H9 (cell line): ENCODE data around the gene AKAP12. TPM values are rescaled to one million over a fixed set of nuclear protein-coding genes. Genes with fewer than 3 reads are reported as not detected.

Source experiments
- DNase-seq: peaks from one replicate; pipeline ENCODE4 v3.0.0-alpha.2; 2017
- H2AFZ ChIP-seq: one replicate; pipeline ENCODE4 v1.6.1; 2013; ENCODE audit warnings: mild to moderate bottlenecking, low read length, control low read depth, moderate library complexity
- H2AK5ac ChIP-seq: 2 replicates; pipeline ENCODE4 v1.6.1; 2013; ENCODE audit warnings: low read length, control low read depth, mixed read lengths; ENCODE audit not compliant: insufficient read length
- H2BK120ac ChIP-seq: one replicate; pipeline ENCODE4 v1.6.1; 2013; ENCODE audit warnings: low read depth, mild to moderate bottlenecking, low read length, control low read depth, inconsistent platforms; ENCODE audit not compliant: poor library complexity, severe bottlenecking
- H2BK12ac ChIP-seq: 2 replicates; pipeline ENCODE4 v1.6.1; 2013; ENCODE audit warnings: low read length, control low read depth, mixed read lengths, low read depth; ENCODE audit not compliant: insufficient read length
- H2BK15ac ChIP-seq: 2 replicates; pipeline ENCODE4 v1.6.1; 2013; ENCODE audit warnings: low read depth, low read length, control low read depth
- H2BK20ac ChIP-seq: one replicate; pipeline ENCODE4 v1.6.1; 2013; ENCODE audit warnings: low read depth, mild to moderate bottlenecking, low read length, control low read depth, inconsistent platforms; ENCODE audit not compliant: poor library complexity, severe bottlenecking
- H2BK5ac ChIP-seq: 2 replicates; pipeline ENCODE4 v1.6.1; 2013; ENCODE audit warnings: low read length, control low read depth, mixed read lengths; ENCODE audit not compliant: insufficient read length
- H3K14ac ChIP-seq: 2 replicates; pipeline ENCODE4 v1.6.1; 2013; ENCODE audit warnings: low read length, control low read depth; ENCODE audit not compliant: insufficient read depth
- H3K18ac ChIP-seq: 2 replicates; pipeline ENCODE4 v1.6.1; 2013; ENCODE audit warnings: low read depth, mild to moderate bottlenecking, mixed read lengths, low read length, control low read depth; ENCODE audit not compliant: insufficient read length
- H3K23ac ChIP-seq: 2 replicates; pipeline ENCODE4 v1.6.1; 2013; ENCODE audit warnings: low read length, control low read depth, mixed read lengths, low read depth; ENCODE audit not compliant: insufficient read length
- H3K23me2 ChIP-seq: 2 replicates; pipeline ENCODE4 v1.6.1; 2013; ENCODE audit warnings: low read depth, mild to moderate bottlenecking, mixed read lengths, low read length, control low read depth; ENCODE audit not compliant: insufficient read length, poor library complexity, severe bottlenecking
- H3K27ac ChIP-seq: 2 replicates; pipeline ENCODE4 v1.5.1; 2013; ENCODE audit warnings: low read length, control low read depth, mixed read lengths, low read depth; ENCODE audit not compliant: insufficient read length
- H3K27me3 ChIP-seq: 2 replicates; pipeline ENCODE4 v1.6.1; 2013; ENCODE audit warnings: low read length, control low read depth, inconsistent platforms; ENCODE audit not compliant: insufficient read depth
- H3K4ac ChIP-seq: 2 replicates; pipeline ENCODE4 v1.6.1; 2013; ENCODE audit warnings: low read depth, mild to moderate bottlenecking, control low read depth, inconsistent platforms, low read length, moderate library complexity
- H3K4me1 ChIP-seq: 2 replicates; pipeline ENCODE4 v1.6.1; 2013; ENCODE audit warnings: low read length, control low read depth, inconsistent platforms; ENCODE audit not compliant: insufficient read depth
- H3K4me2 ChIP-seq: 2 replicates; pipeline ENCODE4 v1.6.1; 2013; ENCODE audit warnings: low read length, control low read depth, mixed read lengths; ENCODE audit not compliant: insufficient read length, insufficient read depth
- H3K56ac ChIP-seq: 2 replicates; pipeline ENCODE4 v1.6.1; 2013; ENCODE audit warnings: low read depth, mild to moderate bottlenecking, mixed read lengths, low read length, control low read depth; ENCODE audit not compliant: insufficient read length
- H3K79me1 ChIP-seq: 2 replicates; pipeline ENCODE4 v1.6.1; 2013; ENCODE audit warnings: low read depth, mild to moderate bottlenecking, moderate library complexity, low read length, control low read depth, inconsistent platforms; ENCODE audit not compliant: insufficient read depth, poor library complexity, severe bottlenecking
- H3K79me2 ChIP-seq: 2 replicates; pipeline ENCODE4 v1.6.1; 2013; ENCODE audit warnings: low read length, control low read depth, inconsistent platforms; ENCODE audit not compliant: insufficient read depth
- H3K9ac ChIP-seq: 2 replicates; pipeline ENCODE4 v1.6.1; 2013; ENCODE audit warnings: low read length, control low read depth, mixed read lengths; ENCODE audit not compliant: insufficient read length; ENCODE audit errors: extremely low read depth
- H3K9me3 ChIP-seq: one replicate; pipeline ENCODE4 v1.6.1; 2013; ENCODE audit warnings: low read depth, low read length, inconsistent platforms; ENCODE audit not compliant: control insufficient read depth
- H3T11ph ChIP-seq: one replicate; pipeline ENCODE4 v1.6.1; 2013; ENCODE audit warnings: mild to moderate bottlenecking, low read length, control low read depth, inconsistent platforms
- H4K20me1 ChIP-seq: one replicate; pipeline ENCODE4 v1.6.1; 2013; ENCODE audit not compliant: control insufficient read depth, insufficient read length, insufficient read depth
- H4K5ac ChIP-seq: 2 replicates; pipeline ENCODE4 v1.6.1; 2013; ENCODE audit warnings: low read depth, mild to moderate bottlenecking, mixed read lengths, low read length, control low read depth; ENCODE audit not compliant: insufficient read length
- H4K8ac ChIP-seq: replicated peaks from 2 replicates; pipeline ENCODE4 v1.6.1; 2013; ENCODE audit warnings: low read length, control low read depth, mixed read lengths, low read depth; ENCODE audit not compliant: insufficient read length
- H4K91ac ChIP-seq: 2 replicates; pipeline ENCODE4 v1.6.1; 2013; ENCODE audit warnings: low read depth, mild to moderate bottlenecking, moderate library complexity, mixed read lengths, low read length, control low read depth; ENCODE audit not compliant: insufficient read length
- H3K27ac Mint-ChIP-seq, 3 experiments: 2 replicates in 2 of 3; 3 replicates in 1 of 3; pipeline ENCODE4 v1.8.0; 2020 to 2021; ENCODE audit warnings: mixed read lengths in 3 of 3, mild to moderate bottlenecking in 1 of 3, moderate library complexity in 1 of 3
- H3K27me3 Mint-ChIP-seq: 2 replicates; pipeline ENCODE4 v1.8.0; 2021; ENCODE audit warnings: low read depth, mild to moderate bottlenecking, moderate library complexity, mixed read lengths
- H3K36me3 Mint-ChIP-seq, 3 experiments: 2 replicates in 2 of 3; 3 replicates in 1 of 3; pipeline ENCODE4 v1.8.0; 2020 to 2021; ENCODE audit warnings: low read depth in 3 of 3, mixed read lengths in 3 of 3; ENCODE audit not compliant: insufficient read depth in 1 of 3
- H3K4me1 Mint-ChIP-seq, 2 experiments: 2 replicates each; pipeline ENCODE4 v1.8.0; 2020; ENCODE audit warnings: mixed read lengths in 2 of 2
- H3K4me3 Mint-ChIP-seq, 2 experiments: 2 replicates in 1 of 2; 3 replicates in 1 of 2; pipeline ENCODE4 v1.8.0; 2020 to 2021; ENCODE audit warnings: mild to moderate bottlenecking in 2 of 2, mixed read lengths in 2 of 2, moderate library complexity in 1 of 2
- H3K9me3 Mint-ChIP-seq, 2 experiments: 2 replicates in 1 of 2; 3 replicates in 1 of 2; pipeline ENCODE4 v1.8.0; 2020; ENCODE audit warnings: mild to moderate bottlenecking in 2 of 2, mixed read lengths in 2 of 2, moderate library complexity in 1 of 2
- CTCF ChIP-seq: fragments of 200-600 bp; sonication (generic); conservative IDR thresholded peaks from 3 replicates; pipeline ENCODE4 v1.8.0; 2021; ENCODE audit warnings: antibody characterized with exemption, mild to moderate bottlenecking
- WGBS: extraction: QIAGEN DNeasy Blood & Tissue Kit; methylation state at CpG from one replicate; pipeline ENCODE4 v1.1.7; 2013; ENCODE audit warnings: missing lambda C conversion rate, low lambda C conversion rate, mixed read lengths; ENCODE audit not compliant: insufficient read length; ENCODE audit errors: extremely low coverage; 5-methylcytosine and 5-hydroxymethylcytosine counted together
- total RNA-seq: library from RNA; stranded (reverse); gene quantifications from 2 replicates; pipeline ENCODE4 v1.2.1, GENCODE V29; 2021

AKAP12 gene
- total RNA-seq, 1 experiment from 2014 or later: 52.3 TPM

GRCh38 chr6:151292974-151293687 is 53.4 kb downstream of the AKAP12 start:
- no peak overlapping the region for H2AFZ ChIP-seq

More at GRCh38 chr6:151292974-151293687, 53.4 kb downstream of the AKAP12 start:
- Histone ChIP-seq H3K27me3 (no peaks in the 10 kb centered on the region), H4K20me1 (no peaks in the 10 kb centered on the region), H3K18ac (no peak overlapping the region), H3K56ac (no peak overlapping the region), H2BK120ac (no peak overlapping the region), H3K9me3 (no peaks in the 10 kb centered on the region), H3K23ac (no peak overlapping the region), H3K23me2 (no peaks in the 10 kb centered on the region), H3K4ac (no peak overlapping the region), H4K8ac (no peak overlapping the region), H3K14ac (no peak overlapping the region), H4K5ac (no peak overlapping the region), H2BK12ac (no peak overlapping the region), H2BK5ac (no peak overlapping the region), H3K4me1 (no peaks in the 10 kb centered on the region), H2AK5ac (no peak overlapping the region), H3K4me2 (no peak overlapping the region), H3K9ac (no peak overlapping the region), H2BK15ac (no peak overlapping the region), H3T11ph (no peak overlapping the region), H3K79me1 (no peaks in the 10 kb centered on the region), H3K79me2 (no peaks in the 10 kb centered on the region; the same call in 1 of the 2 replicates), H3K27ac (no peak overlapping the region), H2BK20ac (no peak overlapping the region), H4K91ac (no peak overlapping the region)
- no peaks in the 10 kb centered on the region; a peak in 1 of 7 replicates for H3K36me3 Mint-ChIP-seq
- peak overlapping the region in 1 of 3 experiments; percentile 34; a peak in 1 of 7 replicates for H3K27ac Mint-ChIP-seq
- H3K4me1 Mint-ChIP-seq: peaks cover 22 to 40% of the 10 kb centered on the region in 2 experiments
- no peaks in the 10 kb centered on the region for H3K27me3 Mint-ChIP-seq
- no peak for DNase-seq
- WGBS: no CpG with 5 or more reads among the region's 5 CpGs
- H3K4me3 Mint-ChIP-seq: no peak overlapping the region
- no peaks in the 10 kb centered on the region for H3K9me3 Mint-ChIP-seq
- TF ChIP-seq CTCF: no peak
